Measurements from ENCODE around the gene TMEM18. TPM values are rescaled to one million over a fixed set of nuclear protein-coding genes. Genes with fewer than 3 reads are reported as not detected.

TMEM18 gene
- total RNA-seq, 2 donors from 2014 or later: 7.6 to 11.9 TPM

GRCh38 chr2:650343-651310 is 26.6 kb downstream of the TMEM18 start:
- no peaks in the 10 kb centered on the region for H3K4me1 ChIP-seq
- no peak overlapping the region for H3K27ac ChIP-seq
- TF ChIP-seq CTCF (IDR thresholded peaks at IDR 0.05): no peak
- no peaks in the 10 kb centered on the region for H3K27me3 ChIP-seq
- no peaks in the 10 kb centered on the region for H3K36me3 ChIP-seq
- no peaks in the 10 kb centered on the region for H3K9me3 ChIP-seq
- peak; percentile 55 for DNase-seq (ENCODE audit: low spot score)
- no peak overlapping the region for H3K4me3 ChIP-seq

DNA sequence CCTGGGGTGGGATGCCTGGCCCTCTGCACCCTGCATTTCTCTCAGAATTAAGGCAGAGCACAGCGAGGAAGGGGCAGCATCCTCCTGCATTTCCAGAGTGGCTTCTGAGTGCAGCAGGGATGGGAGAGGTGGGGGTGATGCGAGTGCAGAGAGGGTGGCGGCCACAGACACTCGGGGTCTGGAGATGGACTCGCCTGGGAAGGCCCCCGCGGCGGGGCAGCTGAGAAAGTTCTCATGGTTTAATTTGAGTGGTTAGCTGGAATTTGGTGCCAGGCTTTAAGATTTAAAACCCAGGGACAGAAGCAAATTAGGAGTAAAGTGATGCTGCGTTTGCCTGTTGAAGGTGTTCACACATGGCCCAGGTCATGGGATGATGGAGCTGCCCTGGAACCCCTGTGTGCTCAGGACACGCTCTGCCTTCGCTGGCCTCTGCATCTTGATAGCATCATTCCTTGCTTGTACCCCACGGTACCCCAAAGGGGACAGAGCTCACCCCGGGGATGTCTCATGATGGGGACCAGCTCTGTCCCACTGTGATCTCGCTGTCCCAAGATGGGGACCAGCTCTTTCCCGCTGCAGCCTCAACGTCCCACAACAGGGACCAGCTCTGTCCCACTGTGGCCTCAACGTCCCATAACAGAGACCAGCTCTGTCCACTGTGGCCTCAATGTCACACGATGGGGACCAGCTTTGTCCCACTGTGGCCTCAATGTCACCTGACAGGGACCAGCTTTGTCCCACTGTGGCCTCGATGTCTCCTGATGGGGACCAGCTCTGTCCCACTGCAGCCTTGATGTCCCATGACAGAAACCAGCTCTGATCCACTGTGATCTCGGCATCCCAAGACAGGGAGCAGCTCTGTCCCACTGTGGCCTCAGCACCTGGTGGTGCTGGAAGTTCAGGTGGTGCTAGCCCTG is 27.5 kb downstream of the TMEM18 start:
- Histone ChIP-seq H3K4me1 (no peaks in the 10 kb centered on the region), H3K36me3 (no peaks in the 10 kb centered on the region), H3K27ac (no peak overlapping the region), H3K27me3 (no peaks in the 10 kb centered on the region), H3K4me3 (no peak overlapping the region), H3K9me3 (no peaks in the 10 kb centered on the region)
- no peak for TF ChIP-seq CTCF (IDR thresholded peaks at IDR 0.05)
- DNase-seq (ENCODE audit: low spot score): peak; percentile 40

DNA sequence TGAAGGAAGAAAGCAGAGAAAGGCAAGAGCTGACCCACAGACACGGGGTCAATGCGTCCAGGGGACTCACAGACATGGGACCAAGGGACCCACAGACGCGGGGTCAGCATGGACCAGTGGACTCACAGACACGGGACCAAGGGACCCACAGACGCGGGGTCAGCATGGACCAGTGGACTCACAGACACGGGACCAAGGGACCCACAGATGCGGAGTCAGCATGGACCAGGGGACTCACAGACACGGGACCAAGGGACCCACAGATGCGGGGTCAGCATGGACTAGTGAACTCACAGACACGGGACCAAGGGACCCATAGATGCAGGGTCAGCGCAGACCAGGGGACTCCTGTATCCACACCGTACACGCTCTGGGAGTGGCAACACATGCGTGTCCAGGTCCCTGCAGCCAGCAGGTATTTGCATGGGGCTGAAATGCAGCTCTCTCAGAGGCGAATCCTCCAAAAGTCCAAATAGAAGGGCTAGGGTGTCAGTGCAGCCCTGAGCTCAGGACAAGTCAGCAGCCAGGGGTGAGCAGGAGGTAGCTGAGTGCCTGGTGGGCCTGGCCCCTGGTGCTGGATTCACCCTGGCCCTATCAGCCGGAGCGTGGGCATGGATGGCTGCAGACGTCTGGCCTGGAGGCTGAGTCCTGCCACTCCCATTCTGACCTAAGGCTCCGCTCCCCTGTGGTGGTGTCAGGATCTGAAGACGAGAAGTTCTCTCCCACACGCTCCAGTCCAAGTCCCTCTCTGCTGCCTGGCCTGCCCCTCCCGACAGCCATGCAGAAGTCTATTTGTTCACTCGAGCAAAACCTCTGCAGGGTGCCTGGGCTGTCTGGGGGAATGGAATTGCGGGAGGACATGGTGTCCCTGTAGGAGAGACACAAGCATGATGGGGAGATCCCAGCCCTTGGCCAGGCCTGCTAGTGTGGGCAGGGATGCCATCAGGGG is 28.5 kb downstream of the TMEM18 start:
- no peak for TF ChIP-seq CTCF (IDR thresholded peaks at IDR 0.05)
- no peaks in the 10 kb centered on the region for H3K36me3 ChIP-seq
- peak; percentile 56 for DNase-seq (ENCODE audit: low spot score)
- no peaks in the 10 kb centered on the region for H3K4me1 ChIP-seq
- H3K9me3 ChIP-seq: no peaks in the 10 kb centered on the region
- H3K27ac ChIP-seq: no peak overlapping the region
- no peak overlapping the region for H3K4me3 ChIP-seq
- H3K27me3 ChIP-seq: no peaks in the 10 kb centered on the region

DNA sequence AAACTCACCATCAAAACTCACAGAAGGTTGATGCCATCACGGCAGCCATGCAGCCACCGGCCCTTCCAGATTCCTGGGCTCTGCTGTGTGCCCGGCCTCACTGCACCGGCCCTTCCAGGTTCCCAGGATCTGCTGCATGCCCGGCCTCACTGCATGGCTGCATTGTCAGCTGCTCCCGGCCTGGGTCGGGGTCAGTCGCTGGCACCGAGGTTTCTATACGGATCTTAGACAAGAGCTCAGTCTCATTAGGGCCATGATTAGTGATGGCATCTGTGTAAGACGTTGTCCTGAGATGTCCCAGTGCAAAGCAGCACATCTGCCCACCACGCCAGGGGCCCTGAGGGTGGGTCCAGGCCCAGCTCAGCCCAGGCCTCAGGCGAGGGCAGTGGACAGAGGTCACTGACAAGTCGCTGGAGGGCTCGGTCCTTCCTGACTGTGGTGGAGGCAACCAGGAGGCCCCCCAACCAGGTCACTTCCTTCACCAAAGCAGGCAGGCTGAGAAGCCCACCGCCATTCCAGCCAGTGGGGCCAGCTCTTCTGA is 29.4 kb downstream of the TMEM18 start:
- H3K4me3 ChIP-seq: no peak overlapping the region
- H3K27ac ChIP-seq: no peak overlapping the region
- no peaks in the 10 kb centered on the region for H3K9me3 ChIP-seq
- no peak for TF ChIP-seq CTCF (IDR thresholded peaks at IDR 0.05)
- no peaks in the 10 kb centered on the region for H3K27me3 ChIP-seq
- H3K36me3 ChIP-seq: no peaks in the 10 kb centered on the region
- DNase-seq (ENCODE audit: low spot score): peak; percentile 47
- no peaks in the 10 kb centered on the region for H3K4me1 ChIP-seq
